Ascending aorta (tissue), 2 donors: ENCODE results near the gene ABHD16A. TPM values are rescaled to one million over a fixed set of nuclear protein-coding genes. Genes with fewer than 3 reads are reported as not detected.
A peak's percentile ranks its signal among the peaks of the same experiment; 100 is the strongest.

Experiments
- DNase-seq, 2 donors: peaks; one replicate each; pipeline ENCODE4 v3.0.0-alpha.2; 2019; ENCODE audit warnings: low spot score in 2 of 2
- H3K27ac ChIP-seq, 2 donors: fragments of 200-600 bp; sonication (generic); one replicate each; pipeline ENCODE4 v1.5.1; 2016 to 2017; ENCODE audit warnings: mild to moderate bottlenecking in 1 of 2
- H3K27me3 ChIP-seq: fragments of 200-600 bp; sonication (generic); one replicate; pipeline ENCODE4 v1.5.1; 2017
- H3K36me3 ChIP-seq, 2 donors: fragments of 200-600 bp; sonication (generic); one replicate each; pipeline ENCODE4 v1.5.1; 2016
- H3K4me1 ChIP-seq, 2 donors: fragments of 200-600 bp; sonication (generic); one replicate each; pipeline ENCODE4 v1.5.1; 2016 to 2017; ENCODE audit warnings: mild to moderate bottlenecking in 1 of 2
- H3K4me3 ChIP-seq, 2 donors: fragments of 200-600 bp; sonication (generic); one replicate each; pipeline ENCODE4 v1.5.1; 2016 to 2017; ENCODE audit warnings: mild to moderate bottlenecking in 1 of 2
- H3K9me3 ChIP-seq, 2 donors: fragments of 200-600 bp; sonication (generic); one replicate each; pipeline ENCODE4 v1.5.1; 2016
- intact Hi-C: fragments of 100-400 bp; cut with DNase I; formaldehyde crosslinking; loops from one replicate; pipeline ENCODE4 v1.15.1; 2023
- total RNA-seq: library from RNA; depleted of rRNA; stranded (reverse); fragments of >200 nt; gene quantifications from one replicate; pipeline ENCODE4 v1.1.0, GENCODE V29; 2016
- TF ChIP-seq, protein P1 (sequence below), 3 experiments: fragments of 200-600 bp in 2 of 3; fragments of 450-650 bp in 1 of 3; sonication (generic) in 2 of 3; IDR thresholded peaks; one replicate each; pipeline ENCODE4 v1.5.1; 2016 to 2019; ENCODE audit warnings: antibody characterized with exemption in 3 of 3, mild to moderate bottlenecking in 1 of 3, moderate library complexity in 1 of 3

The ABHD16A gene
- total RNA-seq, 1 donor from 2014 or later: 28.0 TPM

DNA sequence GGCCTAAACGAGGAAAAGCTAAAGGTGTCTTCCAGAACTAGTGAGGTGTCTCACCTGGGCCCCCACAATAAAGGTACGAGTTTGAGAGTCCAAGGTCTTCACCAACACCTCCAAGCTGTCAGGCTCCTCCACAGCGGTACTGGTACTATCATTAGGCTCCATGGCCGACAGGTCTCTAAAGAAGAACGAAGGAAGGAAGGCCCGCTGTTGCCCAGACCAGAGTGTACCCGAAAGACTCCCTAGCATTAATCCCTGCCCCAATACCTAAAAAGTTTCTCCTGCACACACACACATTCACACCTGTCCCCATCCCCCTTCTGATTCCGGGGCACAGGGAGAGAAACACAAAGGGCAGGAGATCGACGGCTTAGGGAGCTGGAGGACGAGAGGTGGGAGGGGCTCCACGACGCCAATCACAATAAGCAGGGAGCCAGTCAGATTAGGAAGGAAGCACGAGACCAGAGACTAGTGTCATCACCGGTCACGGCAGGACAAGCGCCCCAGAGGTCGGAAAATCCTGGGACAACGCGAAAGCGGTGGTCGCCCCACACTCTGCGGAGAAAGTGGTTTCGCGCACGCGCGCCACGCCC, 51.4 kb downstream of the ABHD16A start:
- H3K4me1 ChIP-seq: peaks cover 4 to 13% of the 10 kb centered on the region in 2 donors
- H3K27me3 ChIP-seq: no peaks in the 10 kb centered on the region
- peak overlapping the region; percentile 70 to 86 for H3K4me3 ChIP-seq
- peaks cover 29 to 34% of the 10 kb centered on the region in 2 donors for H3K36me3 ChIP-seq
- intact Hi-C loops: loop anchor here (1.0 to 2.0 kb wide), 3 partner anchors 14 to 105 kb away; partner anchors contain the start of genes ATP6V1G2, NFKBIL1 and PRRC2A
- H3K9me3 ChIP-seq: no peaks in the 10 kb centered on the region
- peak overlapping the region; percentile 93 to 98 for H3K27ac ChIP-seq
- TF ChIP-seq, protein P1, sequence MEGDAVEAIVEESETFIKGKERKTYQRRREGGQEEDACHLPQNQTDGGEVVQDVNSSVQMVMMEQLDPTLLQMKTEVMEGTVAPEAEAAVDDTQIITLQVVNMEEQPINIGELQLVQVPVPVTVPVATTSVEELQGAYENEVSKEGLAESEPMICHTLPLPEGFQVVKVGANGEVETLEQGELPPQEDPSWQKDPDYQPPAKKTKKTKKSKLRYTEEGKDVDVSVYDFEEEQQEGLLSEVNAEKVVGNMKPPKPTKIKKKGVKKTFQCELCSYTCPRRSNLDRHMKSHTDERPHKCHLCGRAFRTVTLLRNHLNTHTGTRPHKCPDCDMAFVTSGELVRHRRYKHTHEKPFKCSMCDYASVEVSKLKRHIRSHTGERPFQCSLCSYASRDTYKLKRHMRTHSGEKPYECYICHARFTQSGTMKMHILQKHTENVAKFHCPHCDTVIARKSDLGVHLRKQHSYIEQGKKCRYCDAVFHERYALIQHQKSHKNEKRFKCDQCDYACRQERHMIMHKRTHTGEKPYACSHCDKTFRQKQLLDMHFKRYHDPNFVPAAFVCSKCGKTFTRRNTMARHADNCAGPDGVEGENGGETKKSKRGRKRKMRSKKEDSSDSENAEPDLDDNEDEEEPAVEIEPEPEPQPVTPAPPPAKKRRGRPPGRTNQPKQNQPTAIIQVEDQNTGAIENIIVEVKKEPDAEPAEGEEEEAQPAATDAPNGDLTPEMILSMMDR (IDR thresholded peaks at IDR 0.05): no peak
- no peak for DNase-seq

DNA sequence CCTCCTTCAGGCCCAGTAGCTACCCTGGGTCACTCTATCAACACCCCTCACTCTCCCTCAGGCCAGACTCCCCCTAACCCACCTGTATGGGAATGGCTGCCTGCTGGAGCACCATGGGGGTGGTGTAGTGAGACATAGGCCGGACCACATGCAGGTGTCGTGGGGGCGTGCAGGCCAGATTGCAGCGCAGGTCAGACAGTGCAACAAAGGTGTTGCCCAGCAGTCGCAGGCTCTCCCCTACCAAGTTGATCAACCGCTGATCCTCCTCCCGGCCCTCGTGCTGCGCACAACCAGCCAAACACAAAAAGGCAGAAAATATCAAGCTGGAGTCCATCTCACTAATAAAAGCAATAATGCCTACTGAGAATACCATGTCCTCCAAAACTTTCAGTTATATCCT, 57.8 kb downstream of the ABHD16A start:
- DNase-seq: no peak
- intact Hi-C loops: no loop called here
- peaks cover 90 to 91% of the 10 kb centered on the region in 2 donors for H3K36me3 ChIP-seq

DNA sequence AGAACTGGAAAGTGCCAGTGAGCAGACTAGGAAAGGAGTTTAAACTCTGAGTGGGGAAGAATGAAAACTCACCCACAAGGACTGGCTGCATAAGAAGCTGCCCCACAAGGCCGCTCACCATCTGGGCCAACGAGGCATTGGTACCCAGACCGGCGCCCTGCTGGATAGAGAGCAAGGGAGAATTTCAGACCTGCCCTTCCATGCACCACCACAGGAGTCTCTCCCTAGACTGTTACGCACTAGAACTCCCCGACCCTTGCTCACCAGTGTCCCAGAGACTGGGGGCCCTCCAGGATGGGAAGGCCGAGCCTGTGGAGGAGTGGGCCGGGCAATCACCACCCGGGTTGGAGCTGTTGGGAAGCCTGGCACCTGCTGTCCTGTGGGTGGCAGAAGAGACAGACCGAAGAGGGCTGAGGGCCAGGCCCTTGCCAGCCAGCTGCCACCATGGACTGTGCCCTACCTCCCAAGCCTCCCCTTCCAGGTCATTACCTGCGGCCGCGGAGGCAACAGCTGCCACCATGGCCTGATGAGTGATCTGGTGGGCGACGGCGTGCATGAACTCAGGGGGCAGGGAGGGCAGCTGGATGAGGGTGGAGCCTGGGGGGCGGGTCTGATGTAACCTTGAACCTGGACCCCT, 59.2 kb downstream of the ABHD16A start:
- H3K27me3 ChIP-seq: no peaks in the 10 kb centered on the region
- intact Hi-C loops: no loop called here
- TF ChIP-seq, protein P1 (IDR thresholded peaks at IDR 0.05): no peak
- H3K27ac ChIP-seq: no peak overlapping the region
- peaks cover 95 to 96% of the 10 kb centered on the region in 2 donors for H3K36me3 ChIP-seq
- no peaks in the 10 kb centered on the region for H3K4me1 ChIP-seq
- no peak for DNase-seq
- H3K4me3 ChIP-seq: no peak overlapping the region
- no peaks in the 10 kb centered on the region for H3K9me3 ChIP-seq

More for the DNA sequence above, 57.8 kb downstream of the ABHD16A start:
- Histone ChIP-seq H3K27ac (no peak overlapping the region), H3K4me1 (peaks cover 0 to 2% of the 10 kb centered on the region in 2 donors), H3K27me3 (no peaks in the 10 kb centered on the region), H3K9me3 (no peaks in the 10 kb centered on the region), H3K4me3 (no peak overlapping the region)
- TF ChIP-seq, protein P1 (IDR thresholded peaks at IDR 0.05): no peak

DNA sequence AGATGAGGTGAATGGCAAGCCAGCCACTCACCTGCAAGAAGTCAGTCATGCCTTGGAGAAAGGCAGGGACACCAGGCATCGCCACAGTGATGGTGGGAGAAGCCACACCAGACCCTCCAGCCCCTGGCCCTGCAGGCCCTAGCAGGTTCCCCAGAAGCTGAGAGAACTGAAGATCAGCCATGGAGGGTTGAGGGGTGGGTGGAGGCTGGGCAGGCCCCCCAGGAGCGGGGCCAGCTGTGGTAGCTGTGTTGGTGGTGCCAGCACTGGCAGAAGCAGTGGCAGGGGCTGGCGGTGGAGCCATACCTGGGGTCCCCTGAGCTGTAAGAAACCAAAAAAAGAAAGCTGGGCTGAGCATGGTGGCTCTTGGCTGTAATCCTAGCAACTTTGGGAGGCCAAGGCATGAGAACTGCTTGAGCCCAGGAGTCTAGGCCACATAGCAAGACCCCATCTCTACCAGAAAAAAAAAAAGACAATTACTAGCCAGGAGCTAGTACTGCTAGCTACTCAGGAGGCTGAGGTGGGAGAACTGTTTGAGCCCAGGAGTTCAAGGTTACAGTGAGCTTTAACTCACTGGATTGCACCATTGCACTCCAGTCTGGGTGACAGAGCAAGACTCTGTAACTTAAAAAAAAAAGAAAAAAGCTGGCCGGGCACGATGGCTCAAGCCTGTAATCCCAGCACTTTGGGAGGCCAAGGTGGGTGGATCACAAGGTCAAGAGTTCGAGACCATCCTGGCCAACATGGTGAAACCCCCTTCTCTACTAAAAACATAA, 60.1 kb downstream of the ABHD16A start:
- DNase-seq: no peak
- intact Hi-C loops: no loop called here
- peaks cover 91 to 96% of the 10 kb centered on the region in 2 donors for H3K36me3 ChIP-seq

DNA sequence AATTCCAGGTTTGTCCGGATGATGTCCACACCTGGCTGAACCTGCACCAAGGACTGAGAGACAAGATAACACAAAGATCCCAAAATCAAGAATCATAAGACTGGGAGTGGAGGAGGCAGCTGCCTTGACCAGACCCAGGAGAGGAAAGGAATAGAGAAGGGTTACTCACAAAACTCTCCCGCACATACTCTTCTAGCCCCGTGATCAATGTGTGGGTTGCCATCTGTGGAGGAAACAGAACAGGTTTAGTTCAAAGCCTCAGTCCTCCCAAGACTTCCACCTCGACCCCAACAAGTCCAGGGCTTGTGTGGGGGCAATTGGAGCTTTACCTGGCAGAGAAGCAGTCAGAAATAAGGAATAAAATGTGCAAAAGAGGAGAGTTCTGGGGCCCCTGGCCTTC, 61.8 kb downstream of the ABHD16A start:
- Histone ChIP-seq H3K36me3 (peaks cover 90 to 97% of the 10 kb centered on the region in 2 donors), H3K9me3 (no peaks in the 10 kb centered on the region), H3K27me3 (no peaks in the 10 kb centered on the region), H3K4me1 (no peaks in the 10 kb centered on the region), H3K27ac (no peak overlapping the region), H3K4me3 (no peak overlapping the region)
- intact Hi-C loops: no loop called here
- DNase-seq: no peak
- TF ChIP-seq, protein P1 (IDR thresholded peaks at IDR 0.05): no peak

More for the DNA sequence above, 60.1 kb downstream of the ABHD16A start:
- Histone ChIP-seq H3K9me3 (no peaks in the 10 kb centered on the region), H3K4me3 (no peak overlapping the region), H3K27ac (no peak overlapping the region), H3K27me3 (no peaks in the 10 kb centered on the region), H3K4me1 (no peaks in the 10 kb centered on the region)
- TF ChIP-seq, protein P1 (IDR thresholded peaks at IDR 0.05): no peak
